Ectodermal cell (in vitro differentiated cells): ENCODE data around the gene CDK10.

Experiments
- H3K27ac ChIP-seq: 2 replicates; pipeline ENCODE4 v1.7.0; 2013; ENCODE audit warnings: mild to moderate bottlenecking, low read depth, low read length; ENCODE audit not compliant: insufficient read depth, poor library complexity, severe bottlenecking
- H3K27me3 ChIP-seq: 2 replicates; pipeline ENCODE4 v1.7.0; 2013; ENCODE audit warnings: mild to moderate bottlenecking, low read length; ENCODE audit not compliant: insufficient read depth, control insufficient read depth, poor library complexity, severe bottlenecking
- H3K36me3 ChIP-seq: one replicate; pipeline ENCODE4 v1.7.0; 2013; ENCODE audit warnings: low read length; ENCODE audit not compliant: control insufficient read depth, insufficient read depth
- H3K4me1 ChIP-seq: one replicate; pipeline ENCODE4 v1.7.0; 2013; ENCODE audit warnings: low read length; ENCODE audit not compliant: control insufficient read depth, insufficient read depth
- H3K4me3 ChIP-seq: 2 replicates; pipeline ENCODE4 v1.7.0; 2013; ENCODE audit warnings: low read depth, low read length, control low read depth; ENCODE audit not compliant: insufficient read depth
- H3K9me3 ChIP-seq: 2 replicates; pipeline ENCODE4 v1.7.0; 2013; ENCODE audit warnings: mild to moderate bottlenecking, low read length, moderate library complexity; ENCODE audit not compliant: control insufficient read depth
- WGBS, 2 experiments: methylation state at CpG; one replicate each; pipeline ENCODE4 v1.1.7; 2013; ENCODE audit warnings: missing lambda C conversion rate in 2 of 2; 5-methylcytosine and 5-hydroxymethylcytosine counted together

The CDK10 gene

DNA sequence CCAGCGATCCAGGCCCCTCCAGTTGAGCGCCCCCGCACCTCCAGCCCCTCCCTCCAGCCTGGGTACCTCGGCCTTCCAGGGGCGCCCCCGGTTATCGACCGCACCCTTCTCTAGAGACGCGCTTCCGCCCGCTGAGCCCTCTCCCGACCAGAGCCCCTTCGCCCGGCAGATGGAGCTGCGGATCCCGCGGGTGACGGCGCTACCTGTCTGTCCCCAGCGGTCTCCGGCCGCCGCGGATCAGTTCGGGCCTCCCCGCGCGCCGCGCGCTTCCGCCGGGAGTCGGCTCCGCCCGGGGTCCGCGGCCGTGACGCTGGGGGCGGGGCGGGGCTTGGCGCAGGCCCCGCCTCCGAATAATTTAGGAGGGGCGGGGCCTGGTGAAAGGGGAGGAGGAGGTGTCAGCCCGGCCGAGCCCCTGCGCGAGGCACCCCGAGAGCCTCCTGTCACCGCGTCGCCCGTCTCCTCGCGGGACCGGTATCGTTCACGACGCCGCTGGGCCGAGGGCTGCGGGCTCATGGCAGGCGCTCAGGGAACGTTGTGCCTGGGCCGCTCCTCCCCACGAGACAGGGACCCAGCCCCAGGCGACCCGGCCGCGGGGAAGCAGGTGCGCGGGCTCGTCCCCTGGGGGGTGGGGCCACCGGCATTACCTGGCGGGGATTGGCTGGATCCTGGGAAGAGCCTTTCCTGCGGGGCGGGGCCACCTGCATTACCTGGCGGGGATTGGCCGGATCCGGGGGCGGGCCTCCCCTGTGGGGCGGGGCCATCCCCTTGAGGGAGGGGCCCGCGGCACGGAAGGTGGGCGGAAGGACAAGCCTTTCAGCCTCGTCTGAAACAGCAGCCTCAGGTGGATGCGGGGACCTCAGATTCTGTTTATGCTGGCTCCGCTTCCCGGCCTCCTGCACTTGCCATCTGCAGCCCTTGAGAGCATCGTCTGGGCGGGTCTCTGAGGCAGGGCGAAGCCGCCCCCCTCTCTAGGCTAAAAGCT lies 15.2 kb downstream of the CDK10 start, which contains the start of gene SPATA2L:
SPATA2L (minus strand) TSS at position 281 of the 982 bp plus-strand sequence. CDS start 473 bp downstream, outside the sequence.
- Histone ChIP-seq H3K4me1 (peaks cover 10% of the 10 kb centered on the region), H3K27me3 (peaks cover 34% of the 10 kb centered on the region), H3K36me3 (no peaks in the 10 kb centered on the region), H3K27ac (peak within 1 kb of the TSS; percentile 73), H3K4me3 (peak within 1 kb of the TSS; percentile 68), H3K9me3 (no peaks in the 10 kb centered on the region)
- 1% methylated on average over 97 of the region's 97 CpGs for WGBS, 2 experiments

DNA sequence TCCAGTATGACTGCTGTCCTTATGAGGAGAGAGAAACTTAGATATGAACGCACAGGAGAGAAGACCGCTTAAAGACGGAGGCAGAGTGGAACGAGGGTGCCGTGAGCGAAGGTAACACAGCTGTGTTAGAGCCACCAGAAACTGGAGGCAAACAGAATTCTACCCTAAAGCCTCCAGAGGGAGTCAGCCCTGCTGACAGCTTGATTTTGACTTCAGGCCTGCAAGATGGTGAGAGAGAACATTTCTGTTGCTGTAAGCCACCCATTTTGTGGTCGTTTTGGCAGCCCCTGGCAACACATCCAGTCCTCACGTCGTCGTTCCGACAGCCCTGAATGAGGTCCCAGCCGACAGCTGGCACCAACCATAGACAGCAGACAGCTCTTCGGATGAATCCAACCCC lies 17.8 kb downstream of the CDK10 start:
- Histone ChIP-seq H3K9me3 (no peaks in the 10 kb centered on the region), H3K4me1 (peaks cover 9% of the 10 kb centered on the region), H3K27me3 (peaks cover 34% of the 10 kb centered on the region), H3K36me3 (no peaks in the 10 kb centered on the region), H3K27ac (no peak overlapping the region), H3K4me3 (no peak overlapping the region)
- 88 to 89% methylated on average over 13 of the region's 13 CpGs for WGBS, 2 experiments

DNA sequence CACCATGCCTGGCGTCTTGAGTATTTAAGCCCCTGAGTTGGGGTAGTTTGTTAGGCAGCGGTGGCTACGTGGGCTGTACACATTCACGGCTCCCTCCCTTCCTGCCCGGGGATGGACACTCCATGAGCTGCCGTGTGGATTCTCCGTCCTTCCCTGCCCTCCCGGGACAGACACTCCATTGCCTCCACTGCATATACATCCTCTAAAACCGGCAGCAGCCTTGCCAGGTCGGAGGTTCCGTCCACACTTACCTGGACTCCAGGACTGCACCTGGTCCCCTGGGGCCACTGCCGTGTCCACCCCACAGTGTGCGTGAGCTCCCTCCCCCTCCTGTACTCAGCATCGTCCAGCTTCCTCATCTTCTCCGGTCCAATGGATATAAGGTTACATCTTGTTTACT lies 18.5 kb downstream of the CDK10 start:
- Histone ChIP-seq H3K4me3 (no peak overlapping the region), H3K27ac (no peak overlapping the region), H3K27me3 (peaks cover 34% of the 10 kb centered on the region), H3K36me3 (no peaks in the 10 kb centered on the region), H3K9me3 (no peaks in the 10 kb centered on the region), H3K4me1 (peaks cover 12% of the 10 kb centered on the region)
- 93% methylated on average over 15 of the region's 15 CpGs for WGBS, 2 experiments

DNA sequence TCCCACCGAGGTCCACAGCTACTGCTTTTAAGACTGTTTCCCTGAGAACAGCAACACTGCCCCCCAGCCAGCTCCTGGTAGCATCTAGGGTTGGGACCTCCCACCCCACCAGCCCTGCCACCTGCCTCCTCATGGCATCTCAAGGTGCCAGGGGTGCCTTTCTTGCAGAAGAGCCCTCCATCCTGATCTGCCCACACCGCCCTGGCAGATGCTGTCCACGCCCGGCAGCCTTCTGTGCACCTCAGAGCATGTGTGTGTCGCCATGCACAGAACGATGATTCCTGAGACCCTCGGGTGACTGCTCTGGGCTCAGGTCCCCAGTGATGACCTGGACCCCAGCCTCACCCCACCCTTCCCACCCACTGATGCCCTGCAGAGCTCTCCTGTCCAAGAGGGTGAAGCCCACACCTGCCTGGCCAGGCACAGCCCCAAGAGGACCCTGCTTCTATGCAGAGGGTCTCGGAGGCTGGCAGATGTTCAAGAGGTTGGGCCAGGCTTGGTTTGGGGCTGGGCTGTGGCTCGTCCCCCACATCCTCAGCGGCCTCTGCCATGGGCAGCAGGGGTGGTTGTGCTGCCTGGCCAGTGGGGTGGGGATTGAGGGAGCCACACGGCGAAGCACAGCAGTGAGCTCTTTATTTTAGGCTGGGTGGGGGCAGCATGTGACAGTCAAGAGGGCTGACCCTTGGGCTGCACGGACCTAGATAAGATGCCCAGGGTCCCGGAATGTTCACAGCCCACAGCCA lies 20.2 kb downstream of the CDK10 start:
- WGBS, 2 experiments: 94% methylated on average over 14 of the region's 14 CpGs
- H3K27me3 ChIP-seq: peaks cover 25% of the 10 kb centered on the region
- H3K27ac ChIP-seq: no peak overlapping the region
- H3K4me1 ChIP-seq: peaks cover 18% of the 10 kb centered on the region
- H3K9me3 ChIP-seq: no peaks in the 10 kb centered on the region
- no peaks in the 10 kb centered on the region for H3K36me3 ChIP-seq
- no peak overlapping the region for H3K4me3 ChIP-seq

DNA sequence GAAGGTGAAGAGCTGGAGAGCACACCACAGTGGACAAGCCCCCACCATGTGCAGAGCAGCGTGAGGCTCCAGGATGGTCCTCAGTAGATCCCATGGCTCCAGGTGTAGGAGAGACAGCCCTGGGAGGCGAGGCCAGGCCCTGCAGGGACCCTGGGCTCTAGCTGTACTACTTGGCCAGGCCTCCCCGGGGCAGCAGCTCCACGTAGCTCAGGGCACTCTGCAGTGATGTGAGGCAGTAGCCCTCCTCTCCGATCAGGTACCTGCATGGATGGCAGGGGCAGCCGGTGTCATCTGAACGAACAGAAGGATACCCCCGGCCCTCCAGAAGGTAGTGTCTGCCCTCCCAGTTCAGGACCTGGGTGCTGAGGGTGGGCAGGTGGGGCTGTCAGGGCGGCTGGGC lies 21.2 kb downstream of the CDK10 start:
- H3K27me3 ChIP-seq: peaks cover 25% of the 10 kb centered on the region
- no peak overlapping the region for H3K27ac ChIP-seq
- H3K4me3 ChIP-seq: no peak overlapping the region
- peaks cover 18% of the 10 kb centered on the region for H3K4me1 ChIP-seq
- no peaks in the 10 kb centered on the region for H3K9me3 ChIP-seq
- WGBS, 2 experiments: 92% methylated on average over 9 of the region's 9 CpGs
- H3K36me3 ChIP-seq: no peaks in the 10 kb centered on the region

DNA sequence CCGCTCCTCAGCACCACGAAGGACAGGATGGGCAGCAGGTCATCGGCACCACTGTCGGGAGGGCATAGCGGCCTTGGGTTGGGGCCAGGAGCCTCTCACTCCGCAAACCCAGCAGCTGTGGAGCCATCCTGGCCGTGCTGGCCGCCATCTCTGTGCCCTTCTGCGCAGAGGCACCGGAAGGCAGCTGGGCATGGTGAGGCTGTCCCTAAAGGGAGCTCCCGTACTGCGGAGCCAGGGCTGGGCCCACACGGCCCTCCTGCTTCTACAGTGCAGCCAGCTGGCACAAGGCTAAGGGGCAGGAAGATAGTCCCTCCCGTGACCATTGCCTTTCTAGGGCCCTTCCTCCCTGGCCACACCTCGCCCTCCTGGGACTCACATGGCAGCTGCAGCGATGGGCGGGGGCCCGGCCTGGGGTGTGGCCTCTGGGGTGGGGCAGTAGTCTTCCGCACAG lies 22.0 kb downstream of the CDK10 start:
- Histone ChIP-seq H3K4me3 (no peak overlapping the region), H3K9me3 (no peaks in the 10 kb centered on the region), H3K4me1 (peaks cover 18% of the 10 kb centered on the region), H3K27ac (no peak overlapping the region), H3K36me3 (no peaks in the 10 kb centered on the region), H3K27me3 (peaks cover 17% of the 10 kb centered on the region)
- WGBS, 2 experiments: 93% methylated on average over 19 of the region's 19 CpGs

DNA sequence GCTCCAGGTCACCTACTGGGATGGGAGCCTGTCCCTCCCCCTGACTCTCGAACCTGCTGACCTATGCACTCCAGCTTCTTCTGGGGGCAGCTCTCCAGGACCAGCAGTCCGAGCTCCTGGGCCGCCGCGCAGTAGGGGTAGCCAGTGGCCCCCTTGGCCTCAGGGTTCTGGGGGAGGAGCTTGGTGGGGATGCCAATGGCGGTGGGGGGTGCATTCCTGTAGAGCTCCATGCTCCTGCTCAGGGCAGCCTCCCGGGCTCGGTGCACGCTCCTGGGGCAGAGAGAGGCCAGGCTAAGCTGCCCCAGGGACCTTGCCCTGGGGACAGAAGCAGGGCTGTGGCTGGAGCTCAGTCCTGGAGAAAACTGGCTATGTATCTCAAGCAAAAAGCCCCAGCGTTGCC lies 22.7 kb downstream of the CDK10 start:
- no peaks in the 10 kb centered on the region for H3K9me3 ChIP-seq
- H3K27me3 ChIP-seq: peaks cover 13% of the 10 kb centered on the region
- H3K27ac ChIP-seq: no peak overlapping the region
- 55 to 64% methylated on average over 10 of the region's 10 CpGs for WGBS, 2 experiments
- peaks cover 18% of the 10 kb centered on the region for H3K4me1 ChIP-seq
- H3K4me3 ChIP-seq: no peak overlapping the region
- H3K36me3 ChIP-seq: no peaks in the 10 kb centered on the region

DNA sequence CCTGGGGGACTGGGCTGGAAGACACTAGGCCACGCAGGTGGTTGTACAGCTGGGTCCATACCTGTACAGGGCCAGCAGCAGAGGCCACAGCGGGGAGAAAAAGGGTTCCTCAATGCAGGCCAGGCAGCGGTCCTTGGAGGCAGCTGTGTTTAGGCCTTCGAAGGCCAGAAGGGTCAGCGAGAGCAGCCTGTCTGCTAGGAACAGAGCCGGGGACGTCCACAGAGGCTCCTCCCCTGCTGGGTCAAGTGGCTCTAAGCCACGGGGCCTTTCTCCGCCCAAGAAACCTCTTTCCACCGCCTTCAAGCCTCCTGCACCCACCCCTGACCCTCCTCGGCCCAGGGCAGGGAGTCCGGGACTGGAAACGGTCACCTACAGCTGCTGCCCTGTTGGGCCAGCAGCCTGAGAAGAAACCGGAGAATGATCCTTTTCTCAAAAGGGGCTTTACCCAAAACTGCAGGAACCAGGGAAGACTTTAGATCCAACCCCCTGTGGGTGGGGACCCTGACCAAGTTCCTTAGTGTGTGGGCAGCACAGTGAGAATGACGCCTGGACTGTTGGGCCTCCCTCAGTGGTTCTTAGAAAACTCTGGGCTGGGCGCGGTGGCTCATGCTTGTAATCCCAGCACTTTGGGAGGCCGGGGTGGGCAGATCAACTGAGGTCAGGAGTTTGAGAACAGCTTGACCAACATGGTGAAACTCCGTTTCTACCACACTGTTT lies 23.4 kb downstream of the CDK10 start:
- WGBS, 2 experiments: 86% methylated on average over 19 of the region's 19 CpGs
- Histone ChIP-seq H3K27me3 (peaks cover 9% of the 10 kb centered on the region), H3K4me3 (no peak overlapping the region), H3K4me1 (peaks cover 18% of the 10 kb centered on the region), H3K36me3 (no peaks in the 10 kb centered on the region), H3K27ac (no peak overlapping the region), H3K9me3 (no peaks in the 10 kb centered on the region)

DNA sequence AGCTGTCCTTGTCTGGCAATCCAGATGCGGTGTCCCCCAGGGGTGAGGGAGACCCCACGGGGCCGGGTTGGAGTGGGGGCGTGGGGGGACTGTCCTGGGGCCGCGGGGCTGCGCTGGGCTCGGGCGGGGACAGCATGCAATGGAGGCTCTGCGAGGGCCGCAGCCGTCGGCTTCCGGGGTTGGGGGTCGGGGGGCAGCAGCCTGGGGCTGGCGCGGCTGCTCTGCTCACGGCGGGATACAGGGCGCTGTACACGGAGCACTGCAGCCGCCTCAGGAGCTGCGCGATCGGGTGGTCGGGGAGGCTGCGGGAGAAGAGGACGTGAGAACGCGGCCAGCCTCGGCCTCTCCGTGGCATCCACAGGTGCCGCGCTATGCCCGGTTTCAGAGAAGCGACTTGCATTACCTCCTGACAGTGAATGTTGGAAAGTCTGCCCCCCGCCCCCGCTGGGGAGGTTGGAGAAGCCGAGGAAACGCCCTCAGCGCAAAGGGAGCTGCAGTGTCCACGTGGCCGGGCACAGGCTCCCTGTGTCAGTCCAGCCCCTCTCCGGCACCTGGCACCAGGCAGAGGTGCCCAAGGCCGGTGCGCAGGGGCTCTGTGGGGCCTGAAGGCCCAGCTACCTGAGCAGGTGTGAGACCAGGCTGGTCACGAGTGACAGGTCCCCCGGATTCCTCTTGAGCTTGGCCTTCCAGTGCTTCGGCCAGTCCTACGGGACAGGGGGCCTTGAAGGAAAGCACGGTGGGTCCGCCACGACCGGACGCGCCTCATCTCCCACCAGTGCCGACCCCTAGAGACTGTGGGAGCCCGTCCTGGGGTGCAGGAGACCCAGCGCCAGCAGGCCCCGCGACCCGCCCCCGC lies 24.4 kb downstream of the CDK10 start:
- Histone ChIP-seq H3K4me3 (no peak overlapping the region), H3K4me1 (peaks cover 18% of the 10 kb centered on the region), H3K27ac (no peak overlapping the region), H3K9me3 (no peaks in the 10 kb centered on the region), H3K27me3 (peaks cover 5% of the 10 kb centered on the region), H3K36me3 (no peaks in the 10 kb centered on the region)
- WGBS, 2 experiments: 93 to 94% methylated on average over 63 of the region's 63 CpGs
